ENCODE results near the gene OR56B4. TPM values are rescaled to one million over a fixed set of nuclear protein-coding genes. Genes with fewer than 3 reads are reported as not detected.

OR56B4 gene
- total and polyA plus RNA-seq, 2 donors from 2014 or later: not detected

DNA sequence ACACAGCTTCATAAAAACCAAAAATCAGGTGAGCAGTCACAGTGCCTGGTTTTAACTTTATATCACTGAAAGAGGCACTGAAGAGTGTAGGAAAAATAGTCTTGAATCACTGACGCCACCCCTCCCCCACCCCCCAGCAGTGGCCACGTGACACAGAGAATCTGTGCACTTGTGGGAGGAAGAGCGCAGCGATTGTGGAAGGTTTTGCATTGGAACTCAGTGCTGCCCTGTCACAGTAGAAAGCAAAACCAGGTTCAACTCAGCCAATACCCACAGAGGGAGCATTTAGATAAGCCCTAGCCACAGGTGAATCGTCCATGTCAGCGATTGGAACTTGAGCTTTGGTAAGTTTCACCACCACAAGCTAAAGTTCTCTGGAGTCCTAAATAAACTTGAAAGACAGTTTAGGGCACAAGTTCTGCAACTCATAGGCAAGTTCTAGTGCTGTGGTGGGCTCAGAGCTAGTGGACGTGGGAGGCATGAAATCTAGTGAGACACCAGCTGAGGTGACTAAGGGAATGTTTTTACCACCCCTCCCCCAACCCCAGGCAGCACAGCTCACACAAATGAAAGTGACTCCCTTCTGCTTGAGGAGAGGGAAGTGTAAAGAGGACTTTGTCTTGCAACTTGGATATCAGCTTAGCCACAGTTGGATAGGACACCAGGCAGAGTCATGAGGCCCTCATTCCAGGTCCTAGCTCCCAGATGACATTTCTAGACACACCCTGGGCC lies 49.3 kb downstream of the OR56B4 start:
- no peak overlapping the region for H3K27ac ChIP-seq (ENCODE audit: low read depth in 2 of 2, low read length in 2 of 2)
- H3K4me1 ChIP-seq (ENCODE audit: control insufficient read depth in 2 of 3, insufficient read depth in 2 of 3, low read depth in 1 of 3, low read length in 3 of 3): no peaks in the 10 kb centered on the region
- intact Hi-C loops (cut with DNase I): no loop called here
- H3K36me3 ChIP-seq (ENCODE audit: control insufficient read depth in 2 of 3, insufficient read depth in 3 of 3, low read length in 3 of 3): no peaks in the 10 kb centered on the region
- no peaks in the 10 kb centered on the region for H3K27me3 ChIP-seq (ENCODE audit: control insufficient read depth, insufficient read depth, low read length)
- FAIRE-seq (no peak), DNase-seq (no peak)
- no peaks in the 10 kb centered on the region for H3K9me3 ChIP-seq (ENCODE audit: control insufficient read depth in 2 of 3, insufficient read depth in 1 of 3, low read length in 3 of 3)
- H3K4me3 ChIP-seq (ENCODE audit: low read length in 3 of 3): no peak overlapping the region
- no peak overlapping the region for H3K9ac ChIP-seq (ENCODE audit: low read length in 3 of 3)
- TF ChIP-seq, protein P1, sequence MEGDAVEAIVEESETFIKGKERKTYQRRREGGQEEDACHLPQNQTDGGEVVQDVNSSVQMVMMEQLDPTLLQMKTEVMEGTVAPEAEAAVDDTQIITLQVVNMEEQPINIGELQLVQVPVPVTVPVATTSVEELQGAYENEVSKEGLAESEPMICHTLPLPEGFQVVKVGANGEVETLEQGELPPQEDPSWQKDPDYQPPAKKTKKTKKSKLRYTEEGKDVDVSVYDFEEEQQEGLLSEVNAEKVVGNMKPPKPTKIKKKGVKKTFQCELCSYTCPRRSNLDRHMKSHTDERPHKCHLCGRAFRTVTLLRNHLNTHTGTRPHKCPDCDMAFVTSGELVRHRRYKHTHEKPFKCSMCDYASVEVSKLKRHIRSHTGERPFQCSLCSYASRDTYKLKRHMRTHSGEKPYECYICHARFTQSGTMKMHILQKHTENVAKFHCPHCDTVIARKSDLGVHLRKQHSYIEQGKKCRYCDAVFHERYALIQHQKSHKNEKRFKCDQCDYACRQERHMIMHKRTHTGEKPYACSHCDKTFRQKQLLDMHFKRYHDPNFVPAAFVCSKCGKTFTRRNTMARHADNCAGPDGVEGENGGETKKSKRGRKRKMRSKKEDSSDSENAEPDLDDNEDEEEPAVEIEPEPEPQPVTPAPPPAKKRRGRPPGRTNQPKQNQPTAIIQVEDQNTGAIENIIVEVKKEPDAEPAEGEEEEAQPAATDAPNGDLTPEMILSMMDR (IDR thresholded peaks at IDR 0.05; ENCODE audit: borderline replicate concordance, extremely low read depth, insufficient read depth): no peak

Other genes starting within 250 kb of the OR56B4 start
- gene OR52E8, start 250.0 kb upstream of the OR56B4 start, total RNA-seq: 0.25 TPM
- not detected for gene OR52E8, start 250.0 kb upstream of the OR56B4 start, polyA plus RNA-seq (ENCODE audit: insufficient read depth, low read depth, low replicate concordance)
- not detected for gene OR52E4, start 227.1 kb upstream of the OR56B4 start, total RNA-seq
- not detected for gene OR52E4, start 227.1 kb upstream of the OR56B4 start, polyA plus RNA-seq (ENCODE audit: insufficient read depth, low read depth, low replicate concordance)
- not detected for gene OR52E5, start 214.5 kb upstream of the OR56B4 start, total RNA-seq
- gene OR52E5, start 214.5 kb upstream of the OR56B4 start, polyA plus RNA-seq (ENCODE audit: insufficient read depth, low read depth, low replicate concordance): not detected
- not detected for gene OR56A3, start 165.4 kb upstream of the OR56B4 start, total RNA-seq
- gene OR56A3, start 165.4 kb upstream of the OR56B4 start, polyA plus RNA-seq (ENCODE audit: insufficient read depth, low read depth, low replicate concordance): not detected
- gene OR56A5, start 139.2 kb upstream of the OR56B4 start, total RNA-seq: not detected
- not detected for gene OR56A5, start 139.2 kb upstream of the OR56B4 start, polyA plus RNA-seq (ENCODE audit: insufficient read depth, low read depth, low replicate concordance)
- not detected for gene OR52L1, start 120.7 kb upstream of the OR56B4 start, total RNA-seq
- not detected for gene OR52L1, start 120.7 kb upstream of the OR56B4 start, polyA plus RNA-seq (ENCODE audit: insufficient read depth, low read depth, low replicate concordance)
- 0.09 TPM for gene OR56A4, start 100.7 kb upstream of the OR56B4 start, total RNA-seq
- not detected for gene OR56A4, start 100.7 kb upstream of the OR56B4 start, polyA plus RNA-seq (ENCODE audit: insufficient read depth, low read depth, low replicate concordance)
- 0.03 TPM for gene OR56A1, start 76.9 kb upstream of the OR56B4 start, total RNA-seq
- gene OR56A1, start 76.9 kb upstream of the OR56B4 start, polyA plus RNA-seq (ENCODE audit: insufficient read depth, low read depth, low replicate concordance): not detected
- gene OR52B2, start 62.6 kb downstream of the OR56B4 start, total RNA-seq: not detected
- gene OR52B2, start 62.6 kb downstream of the OR56B4 start, polyA plus RNA-seq (ENCODE audit: insufficient read depth, low read depth, low replicate concordance): not detected
- not detected for gene OR52W1, start 91.5 kb downstream of the OR56B4 start, total RNA-seq
- not detected for gene OR52W1, start 91.5 kb downstream of the OR56B4 start, polyA plus RNA-seq (ENCODE audit: insufficient read depth, low read depth, low replicate concordance)
- gene C11orf42, start 97.9 kb downstream of the OR56B4 start, total RNA-seq: not detected
- gene C11orf42, start 97.9 kb downstream of the OR56B4 start, polyA plus RNA-seq (ENCODE audit: insufficient read depth, low read depth, low replicate concordance): not detected
- 42.5 TPM for gene FHIP1B, start 127.0 kb downstream of the OR56B4 start, total RNA-seq
- 35.1 TPM for gene FHIP1B, start 127.0 kb downstream of the OR56B4 start, polyA plus RNA-seq (ENCODE audit: insufficient read depth, low read depth, low replicate concordance)
- 0.22 TPM for gene CNGA4, start 131.4 kb downstream of the OR56B4 start, total RNA-seq
- gene CNGA4, start 131.4 kb downstream of the OR56B4 start, polyA plus RNA-seq (ENCODE audit: insufficient read depth, low read depth, low replicate concordance): not detected
- gene CCKBR, start 152.2 kb downstream of the OR56B4 start, total RNA-seq: not detected
- not detected for gene CCKBR, start 152.2 kb downstream of the OR56B4 start, polyA plus RNA-seq (ENCODE audit: insufficient read depth, low read depth, low replicate concordance)
- 58.1 TPM for gene CAVIN3, start 212.8 kb downstream of the OR56B4 start, total RNA-seq
- 55.1 TPM for gene CAVIN3, start 212.8 kb downstream of the OR56B4 start, polyA plus RNA-seq (ENCODE audit: insufficient read depth, low read depth, low replicate concordance)